Activated CD8-positive, alpha-beta memory T cell treated with anti-CD3 and anti-CD28 coated beads for 4 hours (primary cell): Measurements from ENCODE around the gene ABAT.
A peak's percentile ranks its signal among the peaks of the same experiment; 100 is the strongest.
"Not testable (repeated sequence)": the region's sequence is repeated elsewhere in the genome, so short reads cannot be mapped to it uniquely, and the experiment has no call there.

Experiments
- DNase-seq, 2 donors: peaks; one replicate each; pipeline ENCODE4 v3.0.0-alpha.2; 2020; ENCODE audit warnings: low read depth in 2 of 2

Gene ABAT

GRCh38 chr16:8785408-8785807 lies 111.0 kb downstream of the ABAT start:
- no peak for DNase-seq

DNA sequence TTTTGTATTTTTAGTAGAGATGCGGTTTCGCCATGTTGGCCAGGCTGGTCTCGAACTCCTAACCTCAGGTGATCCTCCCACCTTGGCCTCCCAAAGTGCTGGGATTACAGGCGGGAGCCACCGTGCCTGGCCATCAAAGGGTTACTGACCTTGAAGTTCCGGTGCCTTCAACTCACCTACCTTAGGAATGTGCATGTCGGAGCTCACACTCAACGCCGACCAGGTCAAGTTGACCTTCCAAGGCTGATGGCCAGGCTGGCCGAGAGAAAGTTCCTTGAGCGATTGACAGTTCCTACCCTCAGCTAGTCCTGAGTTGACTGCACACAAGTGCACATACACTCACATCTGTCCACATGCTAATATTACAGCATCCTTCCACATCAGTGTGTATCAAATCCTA lies 111.9 kb downstream of the ABAT start:
- DNase-seq = not testable (repeated sequence)

DNA sequence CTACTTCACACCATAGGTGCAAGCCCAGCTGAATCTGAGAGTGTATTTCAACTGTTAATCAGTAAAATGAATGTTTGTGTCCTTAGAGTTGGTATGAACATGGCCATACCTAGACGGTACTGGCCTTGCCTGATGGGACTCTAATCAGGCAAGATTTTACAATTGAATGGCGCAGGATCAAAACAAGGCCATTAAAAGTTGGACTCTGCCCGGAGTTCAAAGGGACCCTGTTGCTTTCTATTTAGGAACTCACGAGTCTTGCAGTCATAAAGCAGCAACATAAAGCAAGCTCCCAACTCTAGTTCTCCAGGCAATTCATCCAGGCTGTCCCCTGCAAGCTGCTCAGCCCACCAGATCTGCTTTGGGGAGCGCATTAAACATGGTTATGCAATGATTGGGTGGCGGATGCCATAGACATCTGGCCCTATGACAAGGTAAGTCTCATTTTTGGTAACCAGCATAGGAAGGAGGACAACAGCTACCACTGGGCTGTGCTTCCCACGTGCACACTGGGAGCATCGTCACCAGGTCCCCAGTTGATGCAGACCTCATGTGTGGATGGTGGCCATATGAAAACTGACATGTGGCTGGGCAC lies 114.3 kb downstream of the ABAT start:
- DNase-seq = no peak

DNA sequence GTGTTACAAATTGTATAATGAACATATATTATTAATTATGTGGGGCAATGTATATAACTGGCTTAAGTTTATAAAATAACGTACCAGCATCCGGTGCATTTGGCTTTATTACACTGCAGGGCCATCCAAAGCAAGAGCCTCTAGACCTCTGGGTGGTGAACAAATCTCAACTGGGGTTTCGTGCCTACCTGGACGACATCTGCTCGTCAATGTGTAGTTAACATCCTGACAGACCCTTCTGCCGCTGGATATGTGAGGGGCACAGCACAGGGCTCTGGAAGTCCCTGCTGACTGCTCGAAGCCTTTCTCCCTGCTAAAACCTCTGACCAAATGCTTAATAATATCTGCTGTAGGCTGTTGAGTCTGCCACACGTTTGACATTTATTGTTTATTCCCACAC lies 120.7 kb downstream of the ABAT start:
- DNase-seq = no peak

- DNase-seq = no peak
Measured at GRCh38 chr16:8795818-8796217, 121.4 kb downstream of the ABAT start.

DNA sequence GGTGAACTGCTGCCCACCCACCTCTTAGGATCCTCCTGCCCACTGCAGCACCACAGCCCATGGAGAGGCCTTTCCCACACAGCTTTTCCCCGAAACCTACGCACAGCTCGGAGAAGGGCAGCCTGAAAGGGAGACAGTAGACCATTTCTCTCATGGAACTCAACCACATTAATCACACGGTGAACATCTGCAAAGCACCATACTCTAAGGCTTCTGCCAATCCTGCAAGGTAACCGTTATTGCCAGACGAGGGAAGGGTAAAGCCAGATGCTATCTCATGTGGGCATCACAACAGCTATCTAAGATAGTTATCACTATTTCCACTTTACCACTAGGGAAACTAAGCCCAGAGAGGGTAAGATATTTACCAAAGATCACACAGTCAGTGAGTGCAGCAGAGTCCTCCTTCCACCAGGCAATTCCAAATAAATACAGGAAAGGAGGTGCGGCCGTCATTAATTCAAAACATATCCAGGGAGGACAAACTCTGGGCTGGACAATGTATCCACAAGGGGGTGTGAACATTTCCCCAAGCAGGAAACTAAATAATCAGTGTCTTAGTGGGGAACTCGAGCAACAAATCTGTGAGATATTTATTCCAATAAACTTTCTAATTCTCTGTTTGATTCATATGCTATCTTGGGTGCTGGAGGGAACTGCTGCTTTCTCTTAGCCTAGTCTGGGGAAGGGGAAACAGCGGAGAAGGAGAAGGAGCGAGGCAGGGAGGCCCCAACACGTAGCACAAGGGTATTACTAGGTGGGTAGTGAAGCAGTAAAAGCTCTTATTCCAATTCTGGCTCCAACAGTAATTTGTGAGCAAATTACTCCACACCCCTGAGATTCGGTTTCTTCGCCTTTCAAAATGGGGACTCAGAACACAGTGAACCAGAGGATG lies 122.3 kb downstream of the ABAT start:
- DNase-seq = no peak

- DNase-seq = peak; percentile 91 to 93
Measured at GRCh38 chr16:8797364-8798173, 123.2 kb downstream of the ABAT start, which contains the start of the genes PMM2 and TMEM186. PMM2 (plus strand) TSS chr16:8797839; CDS start chr16:8797883, 44 bp downstream. TMEM186 (minus strand) TSS chr16:8797639; CDS start chr16:8797614, 25 bp downstream.

DNA sequence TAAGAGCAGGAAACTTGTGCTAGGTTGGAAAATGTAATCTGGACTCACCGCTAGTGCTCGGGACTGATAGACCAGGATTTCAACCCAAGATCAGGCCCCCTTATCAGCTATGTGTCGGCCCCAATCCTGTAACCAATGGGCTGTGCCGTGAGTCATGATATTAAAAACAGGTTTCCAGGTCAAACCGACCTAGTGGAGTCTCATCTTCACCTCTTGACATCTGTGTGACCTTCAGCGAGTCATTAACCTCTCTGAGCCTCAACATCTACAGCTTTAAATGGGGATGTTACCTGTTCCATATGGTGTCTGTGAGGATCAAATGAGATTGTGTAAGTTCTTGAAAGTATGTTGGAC lies 123.7 kb downstream of the ABAT start:
- peak in 1 of 2 donors; percentile 25 for DNase-seq

- DNase-seq = no peak
Measured at GRCh38 chr16:8798535-8799157, 124.2 kb downstream of the ABAT start.

GRCh38 chr16:8801701-8802100 lies 127.3 kb downstream of the ABAT start:
- DNase-seq = no peak

GRCh38 chr16:8803733-8804132 lies 129.3 kb downstream of the ABAT start:
- not testable (repeated sequence) for DNase-seq

GRCh38 chr16:8804313-8804712 lies 129.9 kb downstream of the ABAT start:
- DNase-seq = no peak

DNA sequence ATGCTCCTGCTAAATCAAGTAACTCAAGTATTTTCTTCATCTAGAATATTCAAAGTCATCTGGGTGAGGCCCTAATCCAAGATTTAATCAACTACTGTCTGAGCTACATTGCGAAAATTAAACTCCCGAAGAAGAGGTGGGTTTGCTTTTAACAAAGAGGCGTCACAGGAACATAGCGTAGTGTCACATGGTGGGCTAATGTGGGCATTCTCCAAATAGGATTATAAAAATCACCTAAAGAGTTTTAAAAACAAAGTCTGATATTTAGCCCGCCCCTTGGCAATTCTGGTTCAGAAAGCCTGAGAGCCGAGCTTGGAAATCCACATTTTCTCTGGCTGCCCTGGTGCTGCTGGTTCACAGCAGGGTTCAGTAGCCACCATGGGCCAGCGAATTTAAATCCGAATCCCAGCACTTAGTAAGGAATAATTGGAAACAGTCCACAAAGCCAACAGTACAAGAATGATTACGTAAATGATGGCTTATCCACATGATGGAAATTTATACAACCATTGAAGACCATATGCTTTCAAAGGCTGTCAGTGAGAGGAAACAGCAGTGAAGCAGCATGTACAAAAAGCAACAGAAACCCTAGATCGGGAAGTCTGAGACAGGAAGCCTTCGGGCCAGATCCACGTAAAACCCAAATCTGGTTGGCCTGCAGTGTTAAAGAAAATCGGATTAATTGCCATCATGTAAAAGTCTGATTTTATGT lies 132.0 kb downstream of the ABAT start:
- DNase-seq = no peak

DNA sequence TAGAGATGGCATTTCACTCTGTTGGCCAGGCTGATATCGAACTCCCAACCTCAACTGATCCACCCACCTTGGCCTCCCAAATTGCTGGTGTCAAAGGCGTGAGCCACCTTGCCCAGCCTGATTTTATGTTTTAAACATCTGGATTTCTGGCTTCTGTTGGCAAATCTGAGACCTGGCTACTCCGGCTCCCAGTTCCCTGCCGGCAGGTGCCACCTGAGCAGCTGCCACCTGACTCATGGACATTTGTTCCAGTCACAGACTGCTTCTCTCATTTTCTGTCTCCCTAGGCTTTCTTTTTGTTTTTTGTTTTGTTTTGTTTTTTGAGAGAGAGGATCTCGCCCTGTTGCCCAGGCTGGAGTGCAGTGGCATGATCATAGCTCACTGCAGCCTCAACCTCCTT lies 132.8 kb downstream of the ABAT start:
- no peak for DNase-seq

DNA sequence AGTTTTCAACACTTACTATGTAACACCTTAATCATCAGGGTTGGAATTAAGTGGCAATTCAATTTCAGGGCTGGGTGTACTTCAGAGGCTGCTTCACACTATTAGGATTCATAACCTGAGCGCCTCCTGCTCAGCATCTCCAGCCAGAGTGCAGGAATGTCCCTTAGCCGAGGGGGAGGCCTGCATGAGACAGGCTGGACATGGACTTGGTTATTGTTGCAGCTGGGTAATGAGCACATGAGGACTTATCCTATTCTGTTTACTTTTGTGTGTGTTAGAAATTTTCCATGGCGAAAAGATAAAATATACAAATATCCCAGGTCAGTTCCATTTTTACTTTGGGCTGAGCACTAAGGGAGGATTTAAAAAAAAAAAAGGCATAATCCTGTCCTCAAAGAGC lies 133.6 kb downstream of the ABAT start:
- DNase-seq = no peak

GRCh38 chr16:8808613-8809353 lies 134.4 kb downstream of the ABAT start:
- DNase-seq = no peak

GRCh38 chr16:8812162-8812843 lies 137.9 kb downstream of the ABAT start:
- DNase-seq = no peak

DNA sequence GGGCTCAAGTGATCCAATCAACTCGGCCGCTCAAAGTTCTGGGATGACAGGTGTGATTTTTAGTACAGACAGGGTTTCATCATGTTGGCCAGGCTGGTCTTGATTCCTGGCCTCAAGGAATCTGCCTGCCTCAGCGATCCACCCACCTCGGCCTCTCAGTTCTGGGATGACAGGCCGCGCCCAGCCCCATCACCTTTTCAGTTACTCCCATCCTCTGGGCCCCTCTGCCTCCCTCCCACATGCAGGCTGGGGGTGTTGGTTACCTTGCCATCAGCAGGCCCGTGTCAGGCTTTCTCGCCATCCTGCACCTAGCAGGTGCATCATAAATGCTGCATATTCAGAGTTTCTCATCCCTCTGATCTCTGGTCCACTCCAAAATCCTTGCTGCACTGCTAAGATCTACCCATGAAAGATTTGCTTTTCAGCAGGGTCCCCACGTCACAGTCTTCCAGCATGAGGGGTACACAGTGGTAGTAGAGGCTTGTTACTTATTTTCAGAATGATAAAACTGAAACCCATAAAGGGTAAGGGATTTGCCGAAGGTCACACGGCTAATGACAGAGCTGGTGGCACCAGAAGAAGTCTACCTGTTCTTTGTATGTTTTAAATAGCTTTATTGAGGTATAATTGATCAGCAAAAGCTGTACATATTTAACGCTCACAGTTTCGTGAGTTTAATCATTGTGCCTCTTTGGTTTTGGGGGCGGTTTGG lies 139.8 kb downstream of the ABAT start:
- DNase-seq = no peak

- DNase-seq = no peak
Measured at GRCh38 chr16:8816967-8817655, 142.7 kb downstream of the ABAT start.
